Fibroblast of lung (primary cell): ENCODE measurements around the gene NTMT1. TPM values are rescaled to one million over a fixed set of nuclear protein-coding genes. Genes with fewer than 3 reads are reported as not detected.

ENCODE experiments used
- DNase-seq, 2 donors: peaks; one replicate each; pipeline versions ENCODE4 v3.0.0 to v3.0.0-alpha.2; 2010; ENCODE audit warnings: low read depth in 2 of 2
- H2AFZ ChIP-seq: 2 replicates; pipeline ENCODE4 v1.5.1; 2012; ENCODE audit warnings: low read length, control low read depth, inconsistent platforms
- H3K27ac ChIP-seq: 2 replicates; pipeline ENCODE4 v1.5.1; 2011; ENCODE audit warnings: low read length, control low read depth; ENCODE audit not compliant: insufficient read depth
- H3K27me3 ChIP-seq: 2 replicates; pipeline ENCODE4 v1.5.1; 2011; ENCODE audit warnings: mild to moderate bottlenecking, low read length; ENCODE audit not compliant: control insufficient read depth, insufficient read depth
- H3K36me3 ChIP-seq: 2 replicates; pipeline ENCODE4 v1.5.1; 2011; ENCODE audit warnings: low read length; ENCODE audit not compliant: control insufficient read depth, insufficient read depth
- H3K4me1 ChIP-seq: 2 replicates; pipeline ENCODE4 v1.5.1; 2011; ENCODE audit warnings: low read length; ENCODE audit not compliant: control insufficient read depth, insufficient read depth; ENCODE audit errors: extremely low read depth
- H3K4me2 ChIP-seq: 2 replicates; pipeline ENCODE4 v1.5.1; 2011; ENCODE audit warnings: low read length, control low read depth; ENCODE audit not compliant: insufficient read depth; ENCODE audit errors: extremely low read depth
- H3K4me3 ChIP-seq, 4 experiments: fragments of 200-600 bp in 1 of 4; sonication (generic) in 1 of 4; replicated peaks in 1 of 4; 2 replicates each; pipeline ENCODE4 v1.5.1; 2011 to 2016; ENCODE audit warnings: low read length in 4 of 4, low read depth in 3 of 4, mild to moderate bottlenecking in 3 of 4, control low read depth in 2 of 4, inconsistent platforms in 1 of 4, mixed read lengths in 1 of 4; ENCODE audit not compliant: insufficient read depth in 1 of 4; ENCODE audit errors: control extremely low read depth in 1 of 4
- H3K79me2 ChIP-seq: 2 replicates; pipeline ENCODE4 v1.5.1; 2012; ENCODE audit warnings: mild to moderate bottlenecking, low read length, inconsistent platforms; ENCODE audit not compliant: control insufficient read depth, insufficient read depth
- H3K9ac ChIP-seq: 2 replicates; pipeline ENCODE4 v1.5.1; 2011; ENCODE audit warnings: mild to moderate bottlenecking, low read length, control low read depth; ENCODE audit not compliant: insufficient read depth
- H3K9me3 ChIP-seq: 2 replicates; pipeline ENCODE4 v1.5.1; 2012; ENCODE audit warnings: low read depth, low read length; ENCODE audit not compliant: control insufficient read depth, insufficient read depth
- H4K20me1 ChIP-seq: 2 replicates; pipeline ENCODE4 v1.5.1; 2011; ENCODE audit warnings: low read length; ENCODE audit not compliant: control insufficient read depth, insufficient read depth; ENCODE audit errors: extremely low read depth
- CTCF ChIP-seq, 2 donors: IDR thresholded peaks in 1 of 2; conservative IDR thresholded peaks in 1 of 2; 1 replicate in 1 of 2; 2 replicates in 1 of 2; pipeline ENCODE4 v1.5.1; 2011 to 2012; ENCODE audit warnings: low read length in 2 of 2, control low read depth in 1 of 2, inconsistent platforms in 1 of 2, low read depth in 1 of 2, mild to moderate bottlenecking in 1 of 2
- EZH2 ChIP-seq: IDR thresholded peaks from 2 replicates; pipeline ENCODE4 v1.5.1; 2012; ENCODE audit warnings: low read length, control low read depth, mild to moderate bottlenecking; ENCODE audit errors: missing control alignments
- polyA plus RNA-seq, 2 donors: library from polyadenylated mRNA; depleted of rRNA in 1 of 2; stranded (reverse) in 1 of 2; unstranded in 1 of 2; fragments of >200 nt; gene quantifications; 2 replicates each; pipeline ENCODE4 v1.2.1, GENCODE V29; 2011 to 2012; ENCODE audit warnings: missing spikeins in 1 of 2
- total RNA-seq: library from RNA; depleted of rRNA; stranded (reverse); fragments of >200 nt; gene quantifications from 2 replicates; pipeline ENCODE4 v1.2.1, GENCODE V29; 2014

The NTMT1 gene
- total and polyA plus RNA-seq, 2 donors (not counting 1 experiment from before 2014, with no cell fraction given), result 34.2 to 51.9 TPM

- DNase-seq, result no peak
- no peaks in the 10 kb centered on the region for H3K27me3 ChIP-seq
- H3K9ac ChIP-seq, result no peak overlapping the region
- H3K27ac ChIP-seq, result no peak overlapping the region
- no peaks in the 10 kb centered on the region for H3K4me1 ChIP-seq
- H3K4me3 ChIP-seq, result no peak overlapping the region
- H3K36me3 ChIP-seq, result no peaks in the 10 kb centered on the region
- H2AFZ ChIP-seq, result no peak overlapping the region
- no peaks in the 10 kb centered on the region for H3K9me3 ChIP-seq
- H4K20me1 ChIP-seq, result no peaks in the 10 kb centered on the region
- no peaks in the 10 kb centered on the region for H3K79me2 ChIP-seq
- H3K4me2 ChIP-seq, result no peak overlapping the region
- TF ChIP-seq EZH2 (no peak), CTCF (conservative IDR thresholded peaks at IDR 0.05 in 1 of 2, IDR thresholded peaks at IDR 0.05 in 1 of 2; ENCODE audit: low read depth in 1 of 2, low read length in 2 of 2) (no peak)
Observed at GRCh38 chr9:129674229-129674628, 48.3 kb downstream of the NTMT1 start.

- Histone ChIP-seq H3K4me3 (no peak overlapping the region), H3K9me3 (no peaks in the 10 kb centered on the region), H2AFZ (no peak overlapping the region), H3K79me2 (no peaks in the 10 kb centered on the region), H3K4me2 (no peak overlapping the region), H3K9ac (no peak overlapping the region), H3K36me3 (no peaks in the 10 kb centered on the region), H3K27me3 (no peaks in the 10 kb centered on the region), H4K20me1 (no peaks in the 10 kb centered on the region), H3K27ac (no peak overlapping the region), H3K4me1 (no peaks in the 10 kb centered on the region)
- TF ChIP-seq CTCF (conservative IDR thresholded peaks at IDR 0.05 in 1 of 2, IDR thresholded peaks at IDR 0.05 in 1 of 2; ENCODE audit: low read depth in 1 of 2, low read length in 2 of 2) (no peak), EZH2 (no peak)
- no peak for DNase-seq
Observed at GRCh38 chr9:129675620-129676019, 49.7 kb downstream of the NTMT1 start.

GRCh38 chr9:129676287-129676686 is 50.3 kb downstream of the NTMT1 start:
- H3K9ac ChIP-seq, result no peak overlapping the region
- H3K9me3 ChIP-seq, result no peaks in the 10 kb centered on the region
- no peaks in the 10 kb centered on the region for H3K36me3 ChIP-seq
- no peak overlapping the region for H3K27ac ChIP-seq
- no peak overlapping the region for H2AFZ ChIP-seq
- H3K4me1 ChIP-seq, result no peaks in the 10 kb centered on the region
- no peak for DNase-seq
- no peaks in the 10 kb centered on the region for H3K27me3 ChIP-seq
- TF ChIP-seq EZH2, result no peak
- no peak for TF ChIP-seq CTCF (conservative IDR thresholded peaks at IDR 0.05 in 1 of 2, IDR thresholded peaks at IDR 0.05 in 1 of 2; ENCODE audit: low read depth in 1 of 2, low read length in 2 of 2)
- no peaks in the 10 kb centered on the region for H4K20me1 ChIP-seq
- no peak overlapping the region for H3K4me3 ChIP-seq
- H3K79me2 ChIP-seq, result no peaks in the 10 kb centered on the region
- no peak overlapping the region for H3K4me2 ChIP-seq
